Pons (tissue), 1 donor: ENCODE results near the gene CACNA1I.

Experiments used
- DNase-seq: peaks from one replicate; pipeline ENCODE4 v3.0.0-alpha.2; 2016; ENCODE audit warnings: low spot score

CACNA1I gene

GRCh38 chr22:39649500-39650089 is 79.0 kb downstream of the CACNA1I start:
- DNase-seq: no peak

GRCh38 chr22:39651053-39651996 is 80.8 kb downstream of the CACNA1I start:
- DNase-seq: no peak

GRCh38 chr22:39652990-39653786 is 82.6 kb downstream of the CACNA1I start:
- no peak for DNase-seq

- no peak for DNase-seq
Observed at GRCh38 chr22:39653787-39654077, 83.2 kb downstream of the CACNA1I start.

- no peak for DNase-seq
Observed at GRCh38 chr22:39654131-39654926, 83.8 kb downstream of the CACNA1I start.

GRCh38 chr22:39655004-39655579 is 84.5 kb downstream of the CACNA1I start:
- DNase-seq: no peak

GRCh38 chr22:39655831-39656230 is 85.3 kb downstream of the CACNA1I start:
- DNase-seq: no peak

GRCh38 chr22:39656495-39657490 is 86.2 kb downstream of the CACNA1I start:
- no peak for DNase-seq

GRCh38 chr22:39658367-39658766 is 87.8 kb downstream of the CACNA1I start:
- DNase-seq: no peak

- DNase-seq: no peak
Observed at GRCh38 chr22:39658806-39659463, 88.4 kb downstream of the CACNA1I start.

- no peak for DNase-seq
Observed at GRCh38 chr22:39661501-39661841, 90.9 kb downstream of the CACNA1I start.

- DNase-seq: no peak
Observed at GRCh38 chr22:39661842-39662685, 91.5 kb downstream of the CACNA1I start.

- no peak for DNase-seq
Observed at GRCh38 chr22:39662686-39663052, 92.1 kb downstream of the CACNA1I start.

- no peak for DNase-seq
Observed at GRCh38 chr22:39663751-39664150, 93.2 kb downstream of the CACNA1I start.

GRCh38 chr22:39664485-39665200 is 94.1 kb downstream of the CACNA1I start:
- DNase-seq: no peak

GRCh38 chr22:39665229-39665628 is 94.7 kb downstream of the CACNA1I start:
- DNase-seq: no peak

- DNase-seq: no peak
Observed at GRCh38 chr22:39665661-39666431, 95.3 kb downstream of the CACNA1I start.

GRCh38 chr22:39666495-39666894 is 95.9 kb downstream of the CACNA1I start:
- no peak for DNase-seq
